Spleen (tissue), 11 donors: ENCODE data around the gene KIAA1328. TPM values are rescaled to one million over a fixed set of nuclear protein-coding genes. Genes with fewer than 3 reads are reported as not detected.

Experiments used
- DNase-seq: peaks from one replicate; pipeline ENCODE4 v3.0.0-alpha.2; 2020
- H3K27ac ChIP-seq, 8 donors: fragments of 200-600 bp; sonication (generic) in 7 of 8; 1 replicate in 4 of 8; 2 replicates in 4 of 8; pipeline versions ENCODE4 v1.5.0 to v1.8.0; 2016 to 2021; ENCODE audit warnings: inconsistent platforms in 4 of 8, mild to moderate bottlenecking in 4 of 8, moderate library complexity in 1 of 8
- H3K27me3 ChIP-seq, 7 donors: fragments of 200-600 bp; sonication (generic) in 6 of 7; replicated peaks in 1 of 7; 1 replicate in 4 of 7; 2 replicates in 3 of 7; pipeline versions ENCODE4 v1.5.0 to v1.8.0; 2016 to 2021; ENCODE audit warnings: inconsistent platforms in 3 of 7, mild to moderate bottlenecking in 1 of 7
- H3K36me3 ChIP-seq, 6 donors: fragments of 200-600 bp; sonication (generic) in 5 of 6; 1 replicate in 4 of 6; 2 replicates in 2 of 6; pipeline versions ENCODE4 v1.5.0 to v1.8.0; 2016 to 2021; ENCODE audit warnings: inconsistent platforms in 2 of 6
- H3K4me1 ChIP-seq, 6 donors: fragments of 200-600 bp; sonication (generic) in 5 of 6; 1 replicate in 3 of 6; 2 replicates in 3 of 6; pipeline versions ENCODE4 v1.5.0 to v1.8.0; 2016 to 2021; ENCODE audit warnings: inconsistent platforms in 3 of 6
- H3K4me3 ChIP-seq, 8 donors: fragments of 200-600 bp; sonication (generic) in 7 of 8; 1 replicate in 4 of 8; 2 replicates in 4 of 8; pipeline versions ENCODE4 v1.5.0 to v1.8.0; 2016 to 2021; ENCODE audit warnings: inconsistent platforms in 4 of 8, mild to moderate bottlenecking in 4 of 8, moderate library complexity in 2 of 8
- H3K9me3 ChIP-seq, 8 donors: fragments of 200-600 bp; sonication (generic) in 7 of 8; 1 replicate in 4 of 8; 2 replicates in 4 of 8; pipeline versions ENCODE4 v1.5.0 to v1.8.0; 2016 to 2021; ENCODE audit warnings: inconsistent platforms in 4 of 8
- POLR2A ChIP-seq, 3 donors: fragments of 450-650 bp; IDR thresholded peaks; one replicate each; pipeline ENCODE4 v1.5.1; 2017; ENCODE audit warnings: antibody characterized with exemption in 3 of 3, mild to moderate bottlenecking in 1 of 3
- POLR2AphosphoS5 ChIP-seq, 3 donors: sonication (generic); formaldehyde crosslinking; IDR thresholded peaks; one replicate each; pipeline ENCODE4 v1.5.1; 2017; ENCODE audit warnings: antibody characterized with exemption in 3 of 3
- WGBS, 5 donors: extraction: QIAGEN DNeasy Blood & Tissue Kit in 3 of 5; methylation state at CpG; one replicate each; pipeline versions ENCODE4 v1.1.5 to v1.1.7; 2013 to 2018; 5-methylcytosine and 5-hydroxymethylcytosine counted together
- intact Hi-C: fragments of 100-400 bp; cut with DNase I; formaldehyde crosslinking; loops from one replicate; pipeline ENCODE4 v1.15.0; 2023; ENCODE audit warnings: low total_unique reads
- polyA plus RNA-seq, 3 donors: library from polyadenylated mRNA; stranded (reverse); fragments of 200-250 nt; gene quantifications; one replicate each; pipeline ENCODE4 v1.2.1, GENCODE V29; 2013
- total RNA-seq, 7 donors: library from RNA; depleted of rRNA in 3 of 7; stranded (reverse); fragments of >200 nt in 3 of 7; fragmentation: NEBNext Ultra II Directional in 4 of 7; extraction: Animal tissue kit (Norgen Biotek cat#: 25700) in 4 of 7; gene quantifications; one replicate each; pipeline versions ENCODE4 v1.1.0 to v1.2.1, GENCODE V29; 2016 to 2021
- TF ChIP-seq, protein P1 (sequence below), 11 experiments: fragments of 200-600 bp in 7 of 11; fragments of 450-650 bp in 4 of 11; sonication (generic) in 4 of 11; IDR thresholded peaks in 8 of 11; conservative IDR thresholded peaks in 3 of 11; 1 replicate in 7 of 11; 2 replicates in 4 of 11; pipeline versions ENCODE4 v1.4.0 to v1.8.0; 2016 to 2021; ENCODE audit warnings: antibody characterized with exemption in 11 of 11, inconsistent platforms in 4 of 11, mild to moderate bottlenecking in 1 of 11
- donor health status: healthy with polysubstance abuse.
- donor health status: DM: no; HTN: no; CAD: no; lungs with moderate emphysema.
- donor health status: DM: no; HTN: no; CAD: no.
- donor health status: Bipolar disorder and iron deficiency.
- donor health status: healthy.
- donor health status: DM: no; HTN: no; CAD: no.
- donor health status: DM: yes; HTN: yes; CAD: no.

The KIAA1328 gene
- total and polyA plus RNA-seq, 10 donors = 1.9 to 27.1 (median 14.9) TPM

DNA sequence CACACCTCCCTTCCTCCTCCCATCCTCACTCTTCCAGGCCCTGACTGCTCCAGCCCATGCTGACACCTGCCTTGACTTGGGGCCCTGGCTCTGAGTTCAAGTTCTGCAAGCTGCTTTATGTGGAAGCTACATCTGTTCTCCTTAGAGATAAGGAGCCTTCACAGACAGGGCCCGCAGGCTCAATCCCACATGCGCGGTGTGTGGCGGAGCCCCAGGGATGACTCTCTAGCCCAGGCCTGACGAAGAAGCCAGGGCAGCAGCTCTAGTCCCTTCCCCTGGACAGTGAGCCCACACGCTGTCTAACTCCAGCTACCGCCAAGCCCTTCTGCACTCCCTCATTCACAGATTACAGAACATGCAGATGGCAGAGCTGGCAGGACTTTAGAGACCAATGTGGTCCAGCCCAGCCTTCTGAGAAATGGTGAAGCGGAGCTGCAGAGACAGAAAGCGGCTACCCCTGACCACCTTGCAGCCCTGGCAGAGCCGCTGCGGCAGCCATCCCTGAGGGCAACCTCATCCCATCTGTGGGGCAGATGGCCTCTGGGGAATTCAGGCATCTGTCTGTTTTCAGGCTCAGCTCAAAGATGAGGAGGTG lies 432.4 kb downstream of the KIAA1328 start:
- no peaks in the 10 kb centered on the region for H3K36me3 ChIP-seq
- H3K4me1 ChIP-seq = no peaks in the 10 kb centered on the region
- H3K27ac ChIP-seq = no peak overlapping the region
- no peak overlapping the region for H3K4me3 ChIP-seq
- WGBS, 5 donors = 89 to 93% (median 91%) methylated on average over 11 of the region's 11 CpGs
- DNase-seq = peak; percentile 51
- TF ChIP-seq POLR2A (IDR thresholded peaks at IDR 0.05) (no peak), POLR2AphosphoS5 (IDR thresholded peaks at IDR 0.05) (no peak)
- TF ChIP-seq, protein P1, sequence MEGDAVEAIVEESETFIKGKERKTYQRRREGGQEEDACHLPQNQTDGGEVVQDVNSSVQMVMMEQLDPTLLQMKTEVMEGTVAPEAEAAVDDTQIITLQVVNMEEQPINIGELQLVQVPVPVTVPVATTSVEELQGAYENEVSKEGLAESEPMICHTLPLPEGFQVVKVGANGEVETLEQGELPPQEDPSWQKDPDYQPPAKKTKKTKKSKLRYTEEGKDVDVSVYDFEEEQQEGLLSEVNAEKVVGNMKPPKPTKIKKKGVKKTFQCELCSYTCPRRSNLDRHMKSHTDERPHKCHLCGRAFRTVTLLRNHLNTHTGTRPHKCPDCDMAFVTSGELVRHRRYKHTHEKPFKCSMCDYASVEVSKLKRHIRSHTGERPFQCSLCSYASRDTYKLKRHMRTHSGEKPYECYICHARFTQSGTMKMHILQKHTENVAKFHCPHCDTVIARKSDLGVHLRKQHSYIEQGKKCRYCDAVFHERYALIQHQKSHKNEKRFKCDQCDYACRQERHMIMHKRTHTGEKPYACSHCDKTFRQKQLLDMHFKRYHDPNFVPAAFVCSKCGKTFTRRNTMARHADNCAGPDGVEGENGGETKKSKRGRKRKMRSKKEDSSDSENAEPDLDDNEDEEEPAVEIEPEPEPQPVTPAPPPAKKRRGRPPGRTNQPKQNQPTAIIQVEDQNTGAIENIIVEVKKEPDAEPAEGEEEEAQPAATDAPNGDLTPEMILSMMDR (IDR thresholded peaks at IDR 0.05 in 8 of 11, conservative IDR thresholded peaks at IDR 0.05 in 3 of 11) = no peak
- intact Hi-C loops = no loop called here
- peaks cover 0 to 54% (median 0%) of the 10 kb centered on the region in 7 donors for H3K27me3 ChIP-seq
- H3K9me3 ChIP-seq = no peaks in the 10 kb centered on the region

DNA sequence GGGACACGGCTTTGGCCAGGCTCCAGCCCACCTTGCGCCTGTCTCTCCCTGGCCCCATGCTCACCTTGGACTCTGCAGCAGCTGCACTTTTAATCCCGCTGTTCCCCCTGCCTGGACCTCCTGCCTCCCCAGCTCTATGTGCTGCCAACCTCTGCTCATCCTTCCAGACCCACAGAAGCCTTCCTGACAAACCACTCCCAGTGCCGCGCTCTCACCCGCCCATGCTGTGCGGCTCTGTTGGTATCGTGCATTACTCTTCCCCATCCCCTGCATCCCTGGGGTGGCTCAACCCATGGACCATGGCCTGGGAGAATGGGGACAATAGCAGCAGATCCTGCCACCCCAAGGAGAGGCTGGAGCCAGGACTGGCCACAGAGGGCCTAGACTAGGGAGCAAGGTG lies 433.1 kb downstream of the KIAA1328 start:
- Histone ChIP-seq H3K36me3 (no peaks in the 10 kb centered on the region), H3K9me3 (no peaks in the 10 kb centered on the region), H3K27ac (no peak overlapping the region), H3K27me3 (peaks cover 0 to 50% (median 0%) of the 10 kb centered on the region in 7 donors), H3K4me1 (no peaks in the 10 kb centered on the region), H3K4me3 (no peak overlapping the region)
- peak; percentile 52 for DNase-seq
- WGBS, 5 donors = 84 to 96% (median 91%) methylated on average over 8 of the region's 8 CpGs
- intact Hi-C loops = no loop called here
- TF ChIP-seq, protein P1 (IDR thresholded peaks at IDR 0.05 in 8 of 11, conservative IDR thresholded peaks at IDR 0.05 in 3 of 11) = no peak
- TF ChIP-seq POLR2AphosphoS5 (IDR thresholded peaks at IDR 0.05) (no peak), POLR2A (IDR thresholded peaks at IDR 0.05) (no peak)

DNA sequence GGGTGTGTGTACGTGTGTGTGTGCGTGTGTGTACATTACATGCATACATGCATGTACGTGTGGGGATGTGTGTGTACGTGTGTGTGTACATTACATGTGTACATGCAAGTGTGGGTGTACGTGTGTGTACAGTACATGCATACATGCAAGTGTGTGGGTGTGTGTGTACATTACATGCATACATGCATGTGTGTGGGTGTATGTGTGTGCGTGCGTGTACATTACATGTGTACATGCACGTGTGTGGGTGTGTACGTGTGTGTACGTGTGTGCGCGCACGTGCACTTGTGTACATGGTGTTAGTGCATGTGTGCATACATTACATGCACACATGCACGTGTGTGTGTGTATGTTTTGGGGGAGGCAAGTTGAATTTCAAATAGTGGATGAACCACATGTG lies 436.0 kb downstream of the KIAA1328 start:
- peaks cover 0 to 24% (median 0%) of the 10 kb centered on the region in 7 donors for H3K27me3 ChIP-seq
- no peaks in the 10 kb centered on the region for H3K9me3 ChIP-seq
- H3K27ac ChIP-seq = no peak overlapping the region
- TF ChIP-seq, protein P1 (IDR thresholded peaks at IDR 0.05 in 8 of 11, conservative IDR thresholded peaks at IDR 0.05 in 3 of 11) = no peak
- TF ChIP-seq POLR2AphosphoS5 (IDR thresholded peaks at IDR 0.05) (no peak), POLR2A (IDR thresholded peaks at IDR 0.05) (no peak)
- no peaks in the 10 kb centered on the region for H3K36me3 ChIP-seq
- 90 to 95% (median 91%) methylated on average over 14 of the region's 14 CpGs for WGBS, 5 donors
- H3K4me1 ChIP-seq = no peaks in the 10 kb centered on the region
- H3K4me3 ChIP-seq = no peak overlapping the region
- no peak for DNase-seq
- intact Hi-C loops = no loop called here

DNA sequence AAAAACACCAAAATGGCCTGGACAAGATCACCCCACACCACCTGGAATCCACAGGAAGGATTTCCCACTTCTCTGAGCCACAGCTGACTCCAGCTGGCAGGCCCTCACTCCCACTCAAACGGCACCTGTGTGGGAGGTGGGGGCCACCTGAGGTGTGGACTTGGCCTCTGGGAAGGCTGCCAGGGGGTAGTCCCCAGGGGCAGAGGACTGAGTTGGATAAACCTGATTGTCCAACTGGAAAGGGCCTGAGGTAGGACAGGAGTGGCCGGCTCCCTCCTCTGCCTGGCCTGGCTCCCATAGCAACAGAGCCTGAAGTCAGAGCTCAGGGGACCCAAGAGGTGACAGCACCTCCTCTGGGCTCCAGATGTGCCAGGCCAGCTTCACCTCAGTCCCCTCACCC lies 436.5 kb downstream of the KIAA1328 start:
- peaks cover 0 to 2% (median 0%) of the 10 kb centered on the region in 8 donors for H3K9me3 ChIP-seq
- DNase-seq = no peak
- WGBS, 5 donors = 71 to 84% (median 77%) methylated on average over 2 of the region's 2 CpGs
- H3K4me3 ChIP-seq = no peak overlapping the region
- peaks cover 0 to 23% (median 0%) of the 10 kb centered on the region in 7 donors for H3K27me3 ChIP-seq
- intact Hi-C loops = no loop called here
- H3K36me3 ChIP-seq = no peaks in the 10 kb centered on the region
- no peaks in the 10 kb centered on the region for H3K4me1 ChIP-seq
- H3K27ac ChIP-seq = no peak overlapping the region
- TF ChIP-seq POLR2AphosphoS5 (IDR thresholded peaks at IDR 0.05) (no peak), POLR2A (IDR thresholded peaks at IDR 0.05) (no peak)
- TF ChIP-seq, protein P1 (IDR thresholded peaks at IDR 0.05 in 8 of 11, conservative IDR thresholded peaks at IDR 0.05 in 3 of 11) = no peak
